GM18868 (cell line): Measurements from ENCODE around the gene HTD2.
"Not testable (repeated sequence)": the region's sequence is repeated elsewhere in the genome, so short reads cannot be mapped to it uniquely, and the experiment has no call there.

Source experiments
- ATAC-seq: cut with Tn5 transposase; IDR thresholded peaks from one replicate; pipeline ENCODE4 v1.9.1; 2021; ENCODE audit warnings: mild to moderate bottlenecking, moderate library complexity; ENCODE audit not compliant: unreplicated experiment

HTD2 gene

GRCh38 chr3:58331593-58332152 is 25.4 kb downstream of the HTD2 start:
- ATAC-seq = no peak

GRCh38 chr3:58332575-58333188 is 26.4 kb downstream of the HTD2 start, which contains the start of gene PXK:
TSS of gene PXK (plus strand) at chr3:58332892. CDS start at chr3:58332989, 97 bp downstream.
- ATAC-seq = peak; percentile 91

GRCh38 chr3:58333206-58334012 is 27.1 kb downstream of the HTD2 start:
- peak; percentile 39 for ATAC-seq

GRCh38 chr3:58334013-58334321 is 27.6 kb downstream of the HTD2 start:
- no peak for ATAC-seq

- no peak for ATAC-seq
Observed at GRCh38 chr3:58334506-58334884, 28.2 kb downstream of the HTD2 start.

GRCh38 chr3:58335652-58335947 is 29.3 kb downstream of the HTD2 start:
- ATAC-seq = no peak

GRCh38 chr3:58336135-58336882 is 30.0 kb downstream of the HTD2 start:
- no peak for ATAC-seq

GRCh38 chr3:58337190-58337589 is 30.9 kb downstream of the HTD2 start:
- no peak for ATAC-seq

- not testable (repeated sequence) for ATAC-seq
Observed at GRCh38 chr3:58339146-58339545, 32.8 kb downstream of the HTD2 start.

GRCh38 chr3:58340594-58341244 is 34.4 kb downstream of the HTD2 start:
- no peak for ATAC-seq

GRCh38 chr3:58341376-58341775 is 35.1 kb downstream of the HTD2 start:
- ATAC-seq = no peak

GRCh38 chr3:58342676-58343075 is 36.4 kb downstream of the HTD2 start:
- ATAC-seq = no peak

GRCh38 chr3:58345457-58345856 is 39.1 kb downstream of the HTD2 start:
- no peak for ATAC-seq

GRCh38 chr3:58346368-58346767 is 40.0 kb downstream of the HTD2 start:
- no peak for ATAC-seq

GRCh38 chr3:58347984-58348383 is 41.7 kb downstream of the HTD2 start:
- ATAC-seq = no peak

- peak; percentile 83 for ATAC-seq
Observed at GRCh38 chr3:58349792-58350626, 43.7 kb downstream of the HTD2 start.

- no peak for ATAC-seq
Observed at GRCh38 chr3:58350627-58351013, 44.3 kb downstream of the HTD2 start.

GRCh38 chr3:58351920-58352319 is 45.6 kb downstream of the HTD2 start:
- ATAC-seq = peak; percentile 15

- ATAC-seq = no peak
Observed at GRCh38 chr3:58352626-58353025, 46.3 kb downstream of the HTD2 start.
